Measurements from ENCODE around the gene MSLN. TPM values are rescaled to one million over a fixed set of nuclear protein-coding genes. Genes with fewer than 3 reads are reported as not detected.

MSLN gene
- total and polyA plus RNA-seq, 2 of the 13 experiments (the other 11 are each of a cell fraction or from before 2014, with no cell fraction given), result 2.0 to 2.3 TPM

DNA sequence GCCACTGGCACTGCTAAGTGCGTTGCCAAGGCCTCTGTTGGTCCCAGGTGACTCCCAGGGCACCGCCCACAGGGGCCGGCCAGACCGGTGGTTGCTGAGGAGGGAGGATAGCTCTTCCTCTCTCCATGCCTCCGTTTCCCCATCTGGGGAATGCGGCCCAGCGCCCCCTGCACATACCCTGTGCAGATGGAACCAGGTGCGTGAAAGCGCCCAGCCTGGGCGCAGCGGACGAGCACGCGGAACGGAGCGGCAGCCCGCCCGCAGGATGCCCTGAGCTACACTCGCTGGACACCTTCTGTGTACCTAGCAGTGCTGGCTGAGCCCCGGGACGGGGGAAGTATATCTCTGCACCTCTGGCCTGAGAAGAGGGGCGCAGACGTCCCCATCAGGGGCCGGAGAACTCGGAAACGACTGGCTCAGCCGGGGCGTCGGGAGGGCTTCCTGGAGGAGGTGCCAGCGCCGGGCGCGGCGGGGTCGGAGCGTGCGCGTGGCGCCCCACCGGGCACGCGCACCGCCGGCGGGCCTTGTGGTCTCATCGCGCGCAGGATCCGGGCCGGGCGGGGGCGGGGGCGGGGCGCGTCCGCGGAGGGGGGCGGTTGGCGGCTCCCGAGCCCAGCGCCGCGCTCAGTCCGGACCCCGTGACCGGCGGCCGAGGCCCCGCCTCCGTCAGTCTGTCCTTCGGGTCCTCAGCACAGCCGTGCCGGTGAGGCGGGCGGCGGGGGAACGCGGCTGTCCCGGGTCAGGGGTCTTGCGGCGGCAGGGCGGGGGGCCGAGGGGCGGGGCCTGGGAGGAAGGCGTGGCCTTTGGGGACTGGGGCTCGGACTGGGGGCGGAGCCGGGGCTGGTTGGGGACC lies 33.9 kb upstream of the MSLN start, which contains the start of the genes CCDC78 and HAGHL (continued):
- TF ChIP-seq, protein P1, sequence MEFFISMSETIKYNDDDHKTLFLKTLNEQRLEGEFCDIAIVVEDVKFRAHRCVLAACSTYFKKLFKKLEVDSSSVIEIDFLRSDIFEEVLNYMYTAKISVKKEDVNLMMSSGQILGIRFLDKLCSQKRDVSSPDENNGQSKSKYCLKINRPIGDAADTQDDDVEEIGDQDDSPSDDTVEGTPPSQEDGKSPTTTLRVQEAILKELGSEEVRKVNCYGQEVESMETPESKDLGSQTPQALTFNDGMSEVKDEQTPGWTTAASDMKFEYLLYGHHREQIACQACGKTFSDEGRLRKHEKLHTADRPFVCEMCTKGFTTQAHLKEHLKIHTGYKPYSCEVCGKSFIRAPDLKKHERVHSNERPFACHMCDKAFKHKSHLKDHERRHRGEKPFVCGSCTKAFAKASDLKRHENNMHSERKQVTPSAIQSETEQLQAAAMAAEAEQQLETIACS (CRISPR knock-in tag; IDR thresholded peaks at IDR 0.05), result peak; percentile 86
- TF ChIP-seq ARID4A (CRISPR knock-in tag; IDR thresholded peaks at IDR 0.05; ENCODE audit: borderline replicate concordance) (0 out of 2 replicates have a peak, but pooled peaks have one; percentile 38), TERF1 (CRISPR knock-in tag; IDR thresholded peaks at IDR 0.05) (no peak), ZNF777 (CRISPR knock-in tag; IDR thresholded peaks at IDR 0.05) (0 out of 2 replicates have a peak, but pooled peaks have one; percentile 16), SRY (CRISPR knock-in tag; IDR thresholded peaks at IDR 0.05) (0 out of 2 replicates have a peak, but pooled peaks have one; percentile 21), NFRKB (IDR thresholded peaks at IDR 0.05) (no peak), HNRNPLL (IDR thresholded peaks at IDR 0.05; ENCODE audit: low read depth, low read length, poor library complexity, severe bottlenecking) (peak; percentile 16), RCOR2 (CRISPR knock-in tag; IDR thresholded peaks at IDR 0.05) (peak; percentile 17; the same call in 1 of the 2 replicates), PREB (CRISPR knock-in tag; IDR thresholded peaks at IDR 0.05) (no peak), TEAD3 (CRISPR knock-in tag; optimal IDR thresholded peaks at IDR 0.05; ENCODE audit: borderline replicate concordance) (peak; percentile 14), RBM22 (optimal IDR thresholded peaks at IDR 0.05; ENCODE audit: low read length) (no peak), ZBTB7A (CRISPR knock-in tag; IDR thresholded peaks at IDR 0.05) (0 out of 2 replicates have a peak, but pooled peaks have one; percentile 33), ZNF788 (CRISPR knock-in tag; IDR thresholded peaks at IDR 0.05; ENCODE audit: borderline replicate concordance) (0 out of 2 replicates have a peak, but pooled peaks have one; percentile 34), ZNF414 (CRISPR knock-in tag; IDR thresholded peaks at IDR 0.05) (no peak), HHEX (CRISPR knock-in tag; IDR thresholded peaks at IDR 0.05) (no peak), ZFP36 (IDR thresholded peaks at IDR 0.05; ENCODE audit: borderline replicate concordance, low read depth, low read length, partially characterized antibody) (peak; percentile 95), ZNF800 (CRISPR knock-in tag; IDR thresholded peaks at IDR 0.05) (peak; percentile 33; the same call in 1 of the 2 replicates), ZNF160 (CRISPR knock-in tag; IDR thresholded peaks at IDR 0.05) (0 out of 2 replicates have a peak, but pooled peaks have one; percentile 29)

Measured in HepG2 (cell line).